SK-N-MC (cell line): ENCODE data around the gene IFT172.

ENCODE experiments used
- EZH2 ChIP-seq: fragments of 200-600 bp; sonication (generic); IDR thresholded peaks from one replicate; pipeline ENCODE4 v1.6.1; 2017; ENCODE audit warnings: antibody characterized with exemption
- POLR2AphosphoS5 ChIP-seq: IDR thresholded peaks from 2 replicates; pipeline ENCODE4 v1.6.1; 2012; ENCODE audit warnings: mild to moderate bottlenecking, low read depth, low read length, borderline replicate concordance

GRCh38 chr2:27531983-27532382 lies 42.4 kb upstream of the IFT172 start:
- TF ChIP-seq POLR2AphosphoS5 (no peak), EZH2 (no peak)
